Peyer's patch (tissue), 4 donors: ENCODE measurements around the gene SYNGR1.

Experiments
- CTCF ChIP-seq, 6 experiments: fragments of 450-650 bp in 4 of 6; fragments of 200-600 bp in 2 of 6; sonication (generic) in 1 of 6; IDR thresholded peaks; one replicate each; pipeline ENCODE4 v1.5.1; 2017 to 2019; ENCODE audit warnings: antibody characterized with exemption in 6 of 6, mild to moderate bottlenecking in 3 of 6, moderate library complexity in 1 of 6
- POLR2A ChIP-seq, 2 donors: fragments of 450-650 bp; IDR thresholded peaks; one replicate each; pipeline ENCODE4 v1.5.1; 2017; ENCODE audit warnings: antibody characterized with exemption in 2 of 2, mild to moderate bottlenecking in 2 of 2, moderate library complexity in 2 of 2

- TF ChIP-seq CTCF (IDR thresholded peaks at IDR 0.05) (no peak), POLR2A (IDR thresholded peaks at IDR 0.05) (no peak)
Observed at GRCh38 chr22:39427751-39428596, 78.2 kb downstream of the SYNGR1 start.
